CD4-positive, alpha-beta memory T cell (primary cell): Measurements from ENCODE around the gene ASNSD1. TPM values are rescaled to one million over a fixed set of nuclear protein-coding genes. Genes with fewer than 3 reads are reported as not detected.
"Not testable (repeated sequence)": the region's sequence is repeated elsewhere in the genome, so short reads cannot be mapped to it uniquely, and the experiment has no call there.

Experiments used
- CTCF ChIA-PET: fragments of 350-600 bp; sonication (Branson Sonifier 250); formaldehyde crosslinking; loops from one replicate; lab custom pipeline; 2021; ENCODE audit warnings: inconsistent platforms; ENCODE audit not compliant: partially characterized antibody; lab: Charles Lee
- POLR2A ChIA-PET: fragments of 350-600 bp; sonication (Branson Sonifier 250); formaldehyde crosslinking; loops from one replicate; lab custom pipeline; 2021; ENCODE audit not compliant: partially characterized antibody; lab: Charles Lee
- DNase-seq, 5 donors: peaks; one replicate each; pipeline versions ENCODE4 v3.0.0 to v3.0.0-alpha.2; 2020 to 2022; ENCODE audit warnings: mixed read lengths in 1 of 5
- H3K27ac ChIP-seq: one replicate; pipeline ENCODE4 v1.7.0; 2013; ENCODE audit warnings: low read depth, low read length
- H3K27me3 ChIP-seq: 2 replicates; pipeline ENCODE4 v1.7.0; 2013; ENCODE audit warnings: mild to moderate bottlenecking, low read length, moderate library complexity; ENCODE audit not compliant: insufficient read depth
- H3K36me3 ChIP-seq: 2 replicates; pipeline ENCODE4 v1.7.0; 2013; ENCODE audit warnings: mild to moderate bottlenecking, low read length, moderate library complexity; ENCODE audit not compliant: insufficient read depth
- H3K4me1 ChIP-seq: 2 replicates; pipeline ENCODE4 v1.7.0; 2013; ENCODE audit warnings: mild to moderate bottlenecking, low read length, moderate library complexity; ENCODE audit not compliant: insufficient read depth
- H3K4me3 ChIP-seq, 2 donors: one replicate each; pipeline ENCODE4 v1.7.0; 2013; ENCODE audit warnings: low read length in 2 of 2, mild to moderate bottlenecking in 1 of 2
- H3K9me3 ChIP-seq, 2 donors: one replicate each; pipeline ENCODE4 v1.7.0; 2013; ENCODE audit warnings: low read length in 2 of 2, control low read depth in 1 of 2; ENCODE audit not compliant: control insufficient read depth in 1 of 2
- H3K27ac Mint-ChIP-seq, 7 donors: one replicate each; pipeline ENCODE4 v1.8.0; 2020 to 2021; ENCODE audit warnings: mixed read lengths in 7 of 7, mild to moderate bottlenecking in 6 of 7, inconsistent platforms in 3 of 7, moderate library complexity in 3 of 7
- H3K27me3 Mint-ChIP-seq, 2 donors: one replicate each; pipeline ENCODE4 v1.8.0; 2020 to 2021; ENCODE audit warnings: mixed read lengths in 2 of 2
- H3K36me3 Mint-ChIP-seq, 2 donors: one replicate each; pipeline ENCODE4 v1.8.0; 2020 to 2021; ENCODE audit warnings: mixed read lengths in 2 of 2, inconsistent platforms in 1 of 2, mild to moderate bottlenecking in 1 of 2
- H3K4me1 Mint-ChIP-seq, 4 donors: one replicate each; pipeline ENCODE4 v1.8.0; 2020 to 2021; ENCODE audit warnings: mixed read lengths in 4 of 4, mild to moderate bottlenecking in 1 of 4
- H3K4me3 Mint-ChIP-seq, 8 donors: one replicate each; pipeline ENCODE4 v1.8.0; 2020 to 2021; ENCODE audit warnings: mixed read lengths in 8 of 8, mild to moderate bottlenecking in 7 of 8, moderate library complexity in 6 of 8, inconsistent platforms in 3 of 8
- H3K9me3 Mint-ChIP-seq, 8 donors: one replicate each; pipeline ENCODE4 v1.8.0; 2020 to 2021; ENCODE audit warnings: mixed read lengths in 8 of 8, mild to moderate bottlenecking in 5 of 8, inconsistent platforms in 3 of 8, moderate library complexity in 1 of 8
- intact Hi-C: fragments of 100-400 bp; cut with micrococcal nuclease; formaldehyde crosslinking; loops from one replicate; pipeline ENCODE4 v1.15.1; 2023
- polyA plus RNA-seq, 2 donors: library from polyadenylated mRNA; unstranded; fragments of 300-500 nt; fragmentation: Illumina TruSeq; gene quantifications; one replicate each; pipeline ENCODE4 v1.2.3, GENCODE V29; 2021
- total RNA-seq, 2 experiments: library from RNA; stranded (reverse); gene quantifications; one replicate each; pipeline ENCODE4 v1.2.3, GENCODE V29; 2021

The ASNSD1 gene
- total and polyA plus RNA-seq, 4 experiments from 2014 or later: 46.9 to 68.7 (median 54.6) TPM

DNA sequence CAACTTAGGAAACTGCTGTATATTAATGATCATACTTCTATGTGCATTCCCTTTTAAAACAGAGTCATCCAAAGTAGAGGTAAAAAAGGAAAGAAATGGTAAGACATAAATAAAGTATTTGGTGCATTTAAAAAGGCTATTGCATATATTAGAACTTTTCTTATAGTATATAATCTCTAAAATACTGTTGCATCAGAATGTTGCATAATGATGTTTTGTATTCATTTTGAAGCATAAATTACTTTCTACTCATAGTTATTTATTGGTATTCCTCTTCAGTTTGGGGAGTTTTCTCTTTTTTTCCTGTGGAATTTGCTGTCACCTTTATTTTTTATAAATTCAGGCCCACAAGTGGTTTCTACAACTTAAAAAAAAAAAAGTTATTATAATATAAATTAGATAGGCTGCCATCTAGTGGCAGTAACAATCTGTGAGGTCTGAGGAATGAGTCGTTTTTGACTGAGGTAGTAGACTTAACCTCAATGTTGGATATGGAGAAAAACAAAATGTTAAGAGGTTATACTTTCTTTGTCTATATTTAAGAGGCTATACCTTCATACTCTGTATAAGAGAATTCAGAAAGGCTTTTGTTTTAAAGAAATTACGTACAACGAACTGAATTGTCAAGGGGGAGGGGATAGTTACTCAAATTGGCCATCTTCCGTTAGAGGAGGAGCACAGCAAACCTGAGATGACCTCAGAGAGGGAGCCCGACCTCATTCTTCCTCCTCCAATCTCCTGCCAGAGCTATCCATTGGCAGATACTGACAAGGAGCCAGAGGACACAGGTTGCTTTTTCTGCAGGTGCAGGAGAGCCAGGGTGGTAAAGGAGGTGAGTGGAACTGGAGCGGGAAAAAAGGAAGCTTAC is 37.0 kb downstream of the ASNSD1 start:
- ChIA-PET POLR2A (interaction anchor here (1.3 to 1.7 kb wide), 2 partner anchors 37 to 40 kb away, joined by 5 to 9 read pairs; partner anchors contain the start of gene ASNSD1), CTCF (interaction anchor here (0.9 to 5.4 kb wide), 14 partner anchors 9 to 253 kb away, joined by 3 to 116 read pairs (median 4); partner anchors contain the start of genes ANKAR, ASNSD1 and OSGEPL1)
- intact Hi-C loops: loop anchor here (1.0 to 5.0 kb wide), 4 partner anchors 15 to 64 kb away; partner anchors contain the start of genes ANKAR, ASNSD1 and OSGEPL1
- H3K27ac ChIP-seq: no peak overlapping the region
- no peaks in the 10 kb centered on the region for H3K36me3 ChIP-seq
- no peaks in the 10 kb centered on the region for H3K27me3 Mint-ChIP-seq
- H3K36me3 Mint-ChIP-seq: peaks cover 0 to 2% of the 10 kb centered on the region in 2 donors
- no peak overlapping the region for H3K4me3 Mint-ChIP-seq
- no peaks in the 10 kb centered on the region for H3K4me1 ChIP-seq
- H3K4me3 ChIP-seq: no peak overlapping the region
- H3K27ac Mint-ChIP-seq: peak overlapping the region in 2 of 7 donors; percentile 3 to 36
- no peaks in the 10 kb centered on the region for H3K27me3 ChIP-seq
- H3K9me3 Mint-ChIP-seq: no peaks in the 10 kb centered on the region
- H3K9me3 ChIP-seq: no peaks in the 10 kb centered on the region
- DNase-seq: peak; percentile 40 to 50 (median 48)
- H3K4me1 Mint-ChIP-seq: no peaks in the 10 kb centered on the region

DNA sequence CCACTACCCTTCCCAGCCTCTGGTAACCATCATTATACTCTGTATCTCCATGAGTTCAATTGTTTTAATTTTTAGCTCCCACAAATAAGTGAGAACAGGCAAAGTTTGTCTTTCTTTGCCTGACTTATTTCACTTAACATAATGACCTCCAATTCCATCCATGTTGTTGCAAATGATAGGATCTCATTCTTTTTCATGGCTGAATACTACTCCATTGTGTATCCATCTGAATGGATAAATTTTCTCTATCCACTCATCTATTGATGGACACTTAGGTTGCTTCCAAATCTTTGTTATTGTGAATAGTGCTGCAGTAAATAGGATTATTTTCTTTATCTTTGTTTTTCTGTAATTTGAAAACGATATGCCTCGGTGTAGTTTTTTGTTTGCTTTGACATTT is 39.4 kb downstream of the ASNSD1 start:
- H3K4me1 ChIP-seq: no peaks in the 10 kb centered on the region
- H3K4me3 Mint-ChIP-seq: no peak overlapping the region
- H3K27me3 Mint-ChIP-seq: no peaks in the 10 kb centered on the region
- POLR2A ChIA-PET: no interaction called here
- no peak overlapping the region for H3K27ac ChIP-seq
- no peak overlapping the region for H3K4me3 ChIP-seq
- H3K36me3 Mint-ChIP-seq: peaks cover 3 to 4% of the 10 kb centered on the region in 2 donors
- no peaks in the 10 kb centered on the region for H3K27me3 ChIP-seq
- intact Hi-C loops: no loop called here
- DNase-seq: no peak
- no peaks in the 10 kb centered on the region for H3K36me3 ChIP-seq
- H3K4me1 Mint-ChIP-seq: no peaks in the 10 kb centered on the region
- H3K9me3 ChIP-seq: no peaks in the 10 kb centered on the region
- CTCF ChIA-PET: interaction anchor here (1.1 to 5.4 kb wide), 4 partner anchors 27 to 41 kb away, joined by 3 to 116 read pairs (median 4); partner anchors contain the start of genes ANKAR and ASNSD1
- no peak overlapping the region for H3K27ac Mint-ChIP-seq
- H3K9me3 Mint-ChIP-seq: no peaks in the 10 kb centered on the region

- ChIA-PET CTCF (interaction anchor here (1.1 to 5.4 kb wide), 5 partner anchors 27 to 43 kb away, joined by 4 to 116 read pairs (median 5); partner anchors contain the start of genes ANKAR and ASNSD1), POLR2A (no interaction called here)
- Mint-ChIP-seq H3K9me3 (no peaks in the 10 kb centered on the region), H3K36me3 (peaks cover 3% of the 10 kb centered on the region in 2 donors), H3K4me1 (no peaks in the 10 kb centered on the region), H3K4me3 (no peak overlapping the region), H3K27me3 (no peaks in the 10 kb centered on the region), H3K27ac (no peak overlapping the region)
- intact Hi-C loops: no loop called here
- Histone ChIP-seq H3K27ac (no peak overlapping the region), H3K36me3 (no peaks in the 10 kb centered on the region), H3K9me3 (no peaks in the 10 kb centered on the region), H3K4me1 (no peaks in the 10 kb centered on the region), H3K4me3 (no peak overlapping the region), H3K27me3 (no peaks in the 10 kb centered on the region)
- no peak for DNase-seq
Observed at GRCh38 chr2:189702071-189702470, 40.8 kb downstream of the ASNSD1 start.

- intact Hi-C loops: no loop called here
- CTCF ChIA-PET: interaction anchor here (1.1 kb wide), 1 partner anchor 53 kb away, joined by 3 read pairs; the partner anchor contains the start of gene OSGEPL1
- no peak for DNase-seq
- H3K4me3 ChIP-seq: no peak overlapping the region
- POLR2A ChIA-PET: no interaction called here
- no peaks in the 10 kb centered on the region for H3K27me3 Mint-ChIP-seq
- no peaks in the 10 kb centered on the region for H3K4me1 ChIP-seq
- H3K27ac Mint-ChIP-seq: no peak overlapping the region
- no peaks in the 10 kb centered on the region for H3K27me3 ChIP-seq
- no peaks in the 10 kb centered on the region for H3K9me3 ChIP-seq
- H3K36me3 ChIP-seq: no peaks in the 10 kb centered on the region
- no peak overlapping the region for H3K4me3 Mint-ChIP-seq
- peaks cover 0 to 6% (median under 1%) of the 10 kb centered on the region in 8 donors for H3K9me3 Mint-ChIP-seq
- peaks cover 3 to 11% of the 10 kb centered on the region in 2 donors for H3K36me3 Mint-ChIP-seq
- no peaks in the 10 kb centered on the region for H3K4me1 Mint-ChIP-seq
- H3K27ac ChIP-seq: no peak overlapping the region
Observed at GRCh38 chr2:189709501-189710221, 48.4 kb downstream of the ASNSD1 start.

DNA sequence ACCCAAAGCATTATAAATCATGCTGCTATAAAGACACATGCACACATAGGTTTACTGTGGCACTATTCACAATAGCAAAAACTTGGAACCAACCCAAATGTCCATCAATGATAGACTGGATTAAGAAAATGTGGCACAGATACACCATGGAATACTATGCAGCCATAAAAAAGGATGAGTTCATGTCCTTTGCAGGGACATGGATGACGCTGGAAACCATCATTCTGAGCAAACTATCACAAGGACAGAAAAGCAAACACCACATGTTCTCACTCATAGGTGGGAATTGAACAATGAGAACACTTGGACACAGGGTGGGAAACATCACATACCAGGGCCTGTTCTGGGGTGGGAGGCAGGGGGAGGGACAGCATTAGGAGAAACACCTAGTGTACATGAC is 56.3 kb downstream of the ASNSD1 start:
- H3K9me3 Mint-ChIP-seq: peaks cover 0 to 19% (median 10%) of the 10 kb centered on the region in 8 donors
- H3K36me3 ChIP-seq, H3K27me3 Mint-ChIP-seq, H3K4me3 ChIP-seq, H3K4me3 Mint-ChIP-seq, H3K4me1 Mint-ChIP-seq, H3K4me1 ChIP-seq, H3K27ac Mint-ChIP-seq, H3K27me3 ChIP-seq, H3K27ac ChIP-seq, CTCF ChIA-PET, DNase-seq, H3K36me3 Mint-ChIP-seq, POLR2A ChIA-PET, intact Hi-C loops, H3K9me3 ChIP-seq: not testable (repeated sequence)

GRCh38 chr2:189719571-189719970 is 58.3 kb downstream of the ASNSD1 start:
- H3K27me3 ChIP-seq: no peaks in the 10 kb centered on the region
- ChIA-PET POLR2A (no interaction called here), CTCF (no interaction called here)
- H3K36me3 ChIP-seq: no peaks in the 10 kb centered on the region
- H3K4me1 Mint-ChIP-seq: no peaks in the 10 kb centered on the region
- H3K27me3 Mint-ChIP-seq: no peaks in the 10 kb centered on the region
- H3K4me3 Mint-ChIP-seq: no peak overlapping the region
- peaks cover 0 to 14% (median 10%) of the 10 kb centered on the region in 8 donors for H3K9me3 Mint-ChIP-seq
- no peaks in the 10 kb centered on the region for H3K4me1 ChIP-seq
- peak overlapping the region in 1 of 7 donors; percentile 36 for H3K27ac Mint-ChIP-seq
- no peak overlapping the region for H3K4me3 ChIP-seq
- H3K27ac ChIP-seq: no peak overlapping the region
- intact Hi-C loops: no loop called here
- peaks cover 2 to 4% of the 10 kb centered on the region in 2 donors for H3K36me3 Mint-ChIP-seq
- no peak for DNase-seq
- H3K9me3 ChIP-seq: no peaks in the 10 kb centered on the region
